ENCODE results near the gene MCC.

MCC gene

GRCh38 chr5:113230711-113231652 is 257.3 kb downstream of the MCC start:
- H3K4me3 ChIP-seq (ENCODE audit: low read depth, low read length), result no peak overlapping the region
- no peak for TF ChIP-seq CTCF (IDR thresholded peaks at IDR 0.05; ENCODE audit: control insufficient read depth, extremely low read depth, insufficient read depth)
- no peak for DNase-seq (ENCODE audit: low read depth)

- no peak for TF ChIP-seq CTCF (IDR thresholded peaks at IDR 0.05; ENCODE audit: control insufficient read depth, extremely low read depth, insufficient read depth)
- no peak overlapping the region for H3K4me3 ChIP-seq (ENCODE audit: low read depth, low read length)
- no peak for DNase-seq (ENCODE audit: low read depth)
Observed at GRCh38 chr5:113227798-113228197, 260.5 kb downstream of the MCC start.

GRCh38 chr5:113226116-113226736 is 262.0 kb downstream of the MCC start:
- DNase-seq (ENCODE audit: low read depth), result no peak
- no peak overlapping the region for H3K4me3 ChIP-seq (ENCODE audit: low read depth, low read length)
- TF ChIP-seq CTCF (IDR thresholded peaks at IDR 0.05; ENCODE audit: control insufficient read depth, extremely low read depth, insufficient read depth), result no peak

GRCh38 chr5:113225259-113225658 is 263.0 kb downstream of the MCC start:
- H3K4me3 ChIP-seq (ENCODE audit: low read depth, low read length), result no peak overlapping the region
- DNase-seq (ENCODE audit: low read depth), result no peak
- TF ChIP-seq CTCF (IDR thresholded peaks at IDR 0.05; ENCODE audit: control insufficient read depth, extremely low read depth, insufficient read depth), result no peak

GRCh38 chr5:113224605-113225065 is 263.6 kb downstream of the MCC start:
- DNase-seq (ENCODE audit: low read depth), result no peak
- H3K4me3 ChIP-seq (ENCODE audit: low read depth, low read length), result no peak overlapping the region
- no peak for TF ChIP-seq CTCF (IDR thresholded peaks at IDR 0.05; ENCODE audit: control insufficient read depth, extremely low read depth, insufficient read depth)

- TF ChIP-seq CTCF (IDR thresholded peaks at IDR 0.05; ENCODE audit: control insufficient read depth, extremely low read depth, insufficient read depth), result no peak
- no peak overlapping the region for H3K4me3 ChIP-seq (ENCODE audit: low read depth, low read length)
- DNase-seq (ENCODE audit: low read depth), result no peak
Observed at GRCh38 chr5:113223831-113224604, 264.2 kb downstream of the MCC start.
